ENCODE data around the gene ARHGEF11.
"Not testable (repeated sequence)": the region's sequence is repeated elsewhere in the genome, so short reads cannot be mapped to it uniquely, and the experiment has no call there.

Gene ARHGEF11

DNA sequence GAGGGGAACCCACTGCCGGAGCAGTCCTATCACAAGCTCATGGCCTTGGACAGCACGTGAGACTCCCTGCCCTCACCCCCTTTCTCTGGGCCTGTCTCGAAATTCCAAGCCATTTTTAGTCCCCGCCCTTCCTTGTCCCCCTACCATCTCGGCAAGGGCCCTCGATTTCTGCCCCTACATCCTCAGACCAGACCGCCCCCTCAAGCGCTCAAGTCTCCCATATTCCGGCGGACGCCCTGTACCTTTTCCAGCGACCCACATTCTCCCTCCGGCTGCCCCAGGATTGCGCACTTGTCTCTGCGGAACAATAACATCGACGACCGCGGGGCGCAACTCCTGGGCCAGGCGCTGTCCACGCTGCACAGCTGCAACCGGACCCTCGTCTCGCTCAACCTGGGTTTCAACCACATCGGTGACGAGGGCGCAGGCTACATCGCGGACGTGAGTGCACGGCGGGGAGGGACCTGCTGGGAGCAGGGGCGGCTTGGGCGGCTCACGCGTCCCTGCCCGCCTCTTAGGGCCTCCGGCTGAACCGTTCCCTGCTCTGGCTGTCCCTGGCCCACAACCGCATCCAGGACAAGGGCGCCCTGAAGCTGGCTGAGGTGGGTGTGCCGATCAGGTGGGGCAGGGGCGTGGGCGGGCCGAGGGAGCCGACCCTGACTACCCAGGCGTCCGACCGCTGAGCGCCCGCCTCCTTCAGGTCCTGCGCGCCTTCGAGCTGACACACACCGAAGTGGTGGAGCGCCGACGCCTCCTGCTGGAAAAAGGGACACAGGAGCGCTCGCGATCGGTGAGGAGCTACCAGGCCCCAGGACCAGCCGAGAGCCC, 118.1 kb downstream of the ARHGEF11 start:
- DNase-seq: peak; percentile 59

DNA sequence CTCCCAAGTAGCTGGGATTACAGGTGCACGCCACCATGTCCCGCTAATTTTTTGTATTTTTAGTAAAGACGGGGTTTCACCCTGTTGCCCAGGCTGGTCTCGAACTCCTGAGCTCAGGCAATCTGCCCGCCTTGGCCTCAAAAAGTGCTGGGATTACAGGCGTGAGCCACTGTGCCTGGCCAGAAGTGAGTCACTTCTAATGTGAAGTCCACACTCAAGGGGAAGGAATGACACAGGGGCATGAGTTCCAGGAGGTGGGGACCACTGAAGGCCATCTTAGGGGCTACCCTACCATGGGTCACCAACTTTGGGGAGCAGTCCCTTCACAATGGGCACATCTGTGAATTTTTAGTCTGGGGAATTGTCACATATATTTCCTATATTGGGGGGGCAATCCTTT, 118.8 kb downstream of the ARHGEF11 start:
- DNase-seq: not testable (repeated sequence)

DNA sequence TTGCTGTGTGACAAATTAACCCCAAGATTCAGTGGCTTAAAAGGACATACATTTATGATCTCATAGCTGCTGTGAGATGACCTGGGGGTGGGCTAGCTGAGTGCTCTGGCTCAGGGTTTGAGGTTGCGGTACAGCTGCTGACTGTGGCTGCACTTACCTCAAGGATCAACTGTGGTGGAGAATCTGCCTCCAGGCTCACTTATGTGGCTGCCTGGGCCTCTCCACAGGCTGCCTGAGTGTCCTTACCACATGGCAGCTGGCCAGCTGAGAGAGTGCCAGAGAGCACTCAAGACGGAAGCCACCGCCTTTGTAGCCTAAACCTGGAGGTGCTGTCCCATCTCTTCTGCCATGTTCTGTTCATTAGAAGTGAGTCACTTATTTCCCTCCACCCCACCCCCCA, 119.4 kb downstream of the ARHGEF11 start:
- DNase-seq: no peak

DNA sequence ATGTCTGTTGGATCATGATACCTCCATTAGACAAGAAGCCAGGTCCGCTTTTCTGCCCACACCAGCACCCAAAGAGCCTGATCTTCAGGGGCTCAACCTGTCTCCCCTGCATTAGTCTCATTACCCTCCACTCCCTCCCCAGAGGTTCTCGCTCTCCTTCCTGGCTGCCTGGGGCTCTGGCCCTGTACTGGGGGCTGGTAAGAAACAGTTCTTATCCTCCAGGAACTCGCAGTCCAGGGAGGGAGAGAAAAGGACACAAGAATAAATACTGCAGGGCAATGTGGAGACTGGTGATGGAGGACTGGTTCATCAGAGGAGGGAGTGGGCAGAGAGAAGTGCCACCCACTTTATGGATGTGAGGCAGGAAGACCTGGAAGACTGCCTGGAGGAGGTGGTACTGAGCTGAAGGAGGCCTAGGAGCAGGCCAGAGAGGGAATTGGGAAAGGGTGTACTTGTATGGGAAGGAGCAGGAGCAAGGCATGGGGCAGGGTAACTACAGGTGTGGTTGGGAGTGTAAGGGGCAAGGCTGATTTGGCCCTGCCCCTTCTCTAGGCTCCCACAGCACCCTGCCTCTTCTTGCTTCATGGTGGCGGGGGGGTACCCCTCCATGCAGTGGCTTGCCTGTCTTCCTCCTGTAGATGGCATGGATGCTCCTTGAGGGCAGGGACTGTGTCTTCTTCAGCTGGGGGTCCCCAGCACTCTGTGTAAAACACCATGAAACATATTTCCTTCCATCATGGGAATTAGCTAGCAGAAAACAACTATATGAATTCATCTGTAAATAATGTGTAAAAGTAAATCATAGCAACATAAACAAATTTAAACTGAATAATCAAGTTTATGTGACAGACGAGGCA, 120.2 kb downstream of the ARHGEF11 start:
- DNase-seq: no peak

DNA sequence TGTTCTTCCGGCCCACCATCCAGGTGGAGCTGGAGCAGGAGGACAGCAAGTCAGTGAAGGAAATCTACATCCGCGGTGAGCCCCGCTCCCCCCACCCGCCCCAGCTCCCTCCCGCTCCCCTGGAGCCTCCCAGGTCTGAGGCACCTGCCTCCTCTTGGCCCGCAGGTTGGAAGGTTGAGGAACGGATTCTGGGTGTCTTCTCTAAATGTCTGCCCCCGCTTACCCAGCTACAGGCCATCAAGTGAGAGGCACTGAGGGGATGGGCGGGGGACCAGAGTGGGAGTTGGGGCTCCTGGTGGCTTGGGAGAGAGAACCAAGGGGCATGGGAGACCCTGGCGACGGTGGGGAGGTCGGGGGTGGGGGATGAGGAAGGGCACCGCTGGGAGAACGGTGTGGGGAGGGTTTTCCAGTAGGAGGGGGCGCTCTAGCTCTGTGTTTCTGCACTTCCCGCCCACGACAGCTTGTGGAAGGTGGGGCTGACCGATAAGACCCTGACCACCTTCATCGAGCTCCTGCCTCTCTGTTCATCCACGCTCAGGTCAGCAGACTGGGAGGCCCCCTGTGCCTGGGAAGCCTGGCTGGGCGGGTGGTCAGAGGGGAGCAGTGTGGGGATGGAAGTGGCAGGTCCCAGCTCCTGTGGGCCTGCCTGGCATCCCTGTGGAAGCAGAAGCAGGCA, 120.9 kb downstream of the ARHGEF11 start:
- DNase-seq: no peak

DNA sequence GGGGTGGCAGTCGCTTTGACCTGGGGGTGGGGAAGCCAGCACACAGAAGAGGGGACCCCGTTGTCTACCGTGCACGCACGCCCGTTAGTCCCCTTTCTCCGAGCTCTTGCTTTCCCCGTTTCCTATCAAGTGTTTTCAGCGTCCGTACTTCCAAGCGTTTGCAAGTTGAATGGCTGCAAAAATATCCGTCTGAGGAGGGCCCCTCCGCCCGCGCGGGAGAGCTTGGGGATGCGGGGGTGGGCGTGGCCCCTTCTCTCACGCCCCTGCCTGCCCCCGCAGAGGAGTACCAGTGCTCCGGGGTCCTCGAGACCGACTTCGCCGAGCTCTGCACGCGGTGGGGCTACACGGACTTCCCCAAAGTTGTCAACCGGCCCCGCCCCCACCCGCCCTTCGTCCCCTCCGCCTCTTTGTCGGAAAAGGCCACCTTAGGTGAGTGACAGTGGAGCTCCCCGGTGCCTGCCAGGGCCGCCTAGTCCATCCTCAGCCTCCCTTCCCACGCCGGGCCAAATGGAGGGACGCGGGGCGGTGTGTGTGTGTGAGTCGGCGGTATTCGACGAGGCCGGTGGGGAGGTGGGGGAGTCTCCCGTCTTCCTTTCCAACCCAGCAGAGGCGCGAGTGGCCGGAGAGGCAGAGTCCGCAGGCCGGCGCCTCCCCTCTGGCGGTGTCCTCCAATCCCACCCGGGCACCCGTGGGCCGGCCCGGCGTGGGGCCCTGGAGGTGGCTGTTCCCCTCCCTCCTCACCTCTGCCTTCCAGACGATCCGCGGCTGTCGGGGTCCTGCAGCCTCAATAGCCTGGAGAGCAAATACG, 121.7 kb downstream of the ARHGEF11 start:
- no peak for DNase-seq

DNA sequence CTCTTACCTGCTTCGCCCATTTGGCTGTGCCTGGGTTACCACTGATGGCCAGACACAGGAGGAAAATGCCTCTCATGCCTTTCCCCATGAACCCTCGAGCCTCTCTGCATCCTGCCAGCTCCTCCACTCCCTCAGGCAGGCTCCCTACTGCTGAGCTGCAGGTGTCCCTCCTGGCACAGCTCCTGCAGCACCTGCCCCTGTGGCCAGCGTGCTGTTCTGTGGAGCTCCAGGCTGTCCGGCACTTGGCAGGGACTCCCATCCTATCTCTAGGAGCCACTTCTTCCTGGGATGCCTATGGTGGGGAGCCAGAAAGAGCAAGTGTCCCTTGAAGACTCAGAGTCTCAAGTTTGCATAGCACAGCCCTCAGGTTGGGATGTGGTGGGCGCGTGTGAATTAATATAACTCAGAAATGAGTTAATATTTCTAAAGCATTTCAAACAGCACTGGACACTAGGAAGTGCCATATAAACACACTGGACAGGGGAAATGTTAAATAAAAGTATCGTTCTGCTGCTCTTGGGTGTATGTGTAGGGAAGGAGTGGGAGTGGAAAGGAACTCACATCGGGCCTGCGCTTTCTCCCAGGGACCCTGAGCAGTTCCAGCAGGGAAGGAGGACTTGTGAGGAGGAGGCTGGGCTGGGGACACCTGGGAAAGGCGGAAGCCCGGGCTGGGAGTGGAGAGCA, 122.4 kb downstream of the ARHGEF11 start:
- DNase-seq: no peak

DNA sequence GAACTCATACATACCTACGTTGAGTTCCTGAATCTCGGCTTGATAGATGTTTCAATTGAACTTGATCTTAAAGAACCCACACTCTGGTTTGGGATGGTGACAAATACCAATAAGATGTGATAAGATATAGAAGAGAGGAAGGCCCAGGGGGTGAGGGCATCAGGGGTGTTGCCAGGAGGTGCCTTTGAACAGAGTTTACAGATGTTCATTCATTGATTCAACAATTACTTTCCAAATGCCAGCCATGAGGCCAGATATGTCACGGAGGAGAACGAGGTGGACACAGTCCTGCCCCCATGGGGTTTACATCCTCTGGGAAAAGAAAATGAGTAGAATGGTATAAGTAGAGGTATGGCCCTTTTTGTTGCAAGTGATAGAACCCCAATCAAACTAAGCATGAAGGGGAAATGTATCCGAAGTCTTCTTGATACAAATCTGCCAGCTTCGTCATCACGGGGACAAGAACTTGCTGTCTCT, 124.5 kb downstream of the ARHGEF11 start:
- DNase-seq: no peak

DNA sequence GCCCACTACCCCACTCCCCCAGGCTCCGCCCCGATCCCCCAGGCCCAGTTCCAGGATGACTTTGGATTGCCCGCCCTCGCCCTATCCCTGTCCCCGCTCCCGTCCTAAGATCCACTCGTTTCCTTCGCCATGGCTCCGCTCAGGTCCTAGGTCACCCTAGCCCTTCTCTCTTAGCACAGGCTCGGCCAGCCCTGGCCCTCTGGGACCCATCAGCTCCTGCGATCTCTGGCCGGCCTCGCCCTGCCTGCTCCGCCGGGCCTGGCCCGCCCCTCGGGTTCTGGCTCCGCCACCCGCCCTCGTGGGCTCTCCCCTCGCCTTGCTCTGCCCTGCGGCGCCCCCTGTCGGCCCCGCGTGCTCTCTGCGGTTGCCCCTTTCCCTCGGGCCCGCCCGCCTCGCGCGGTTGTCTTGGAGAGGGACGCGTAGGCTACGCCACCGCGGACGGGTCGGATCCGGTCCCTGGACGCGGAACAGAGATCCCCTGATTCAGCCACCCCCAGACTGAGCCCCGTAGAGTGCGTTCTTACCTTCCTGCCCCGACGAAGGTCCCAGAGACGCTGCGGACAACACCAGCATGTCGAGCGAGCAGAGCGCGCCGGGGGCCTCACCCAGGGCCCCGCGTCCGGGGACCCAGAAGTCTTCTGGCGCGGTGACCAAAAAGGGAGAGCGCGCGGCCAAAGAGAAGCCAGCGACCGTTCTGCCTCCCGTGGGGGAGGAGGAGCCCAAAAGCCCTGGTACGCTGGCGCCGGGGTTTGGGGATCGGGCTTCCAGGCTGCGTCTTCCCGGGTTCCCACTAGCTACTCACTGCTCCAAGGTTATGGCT, 125.1 kb downstream of the ARHGEF11 start, which contains the start of gene LRRC71:
TSS of gene LRRC71 (plus strand) at position 400 of the 820 bp plus-strand sequence. CDS start at position 572, 172 bp downstream.
- peak; percentile 58 for DNase-seq

DNA sequence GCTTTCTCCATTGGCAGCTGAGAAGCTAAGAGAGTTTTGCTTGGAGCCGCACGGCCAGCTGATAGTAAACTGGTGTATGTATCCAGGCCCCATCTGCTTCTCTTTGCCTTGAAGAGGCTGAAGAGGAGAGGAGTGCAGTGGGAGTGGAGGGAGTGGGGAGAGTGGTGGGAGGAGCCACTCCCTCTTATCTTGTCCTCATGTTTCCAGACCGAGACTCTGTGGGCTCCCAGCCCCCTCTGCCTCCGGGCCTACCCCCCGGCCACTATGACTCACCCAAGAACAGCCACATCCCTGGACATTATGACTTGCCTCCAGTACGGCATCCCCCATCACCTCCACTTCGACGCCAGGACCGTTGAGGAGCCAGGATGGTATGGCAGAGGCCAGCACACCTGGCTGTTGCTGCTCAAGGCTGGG, 131.1 kb downstream of the ARHGEF11 start:
- DNase-seq: no peak

DNA sequence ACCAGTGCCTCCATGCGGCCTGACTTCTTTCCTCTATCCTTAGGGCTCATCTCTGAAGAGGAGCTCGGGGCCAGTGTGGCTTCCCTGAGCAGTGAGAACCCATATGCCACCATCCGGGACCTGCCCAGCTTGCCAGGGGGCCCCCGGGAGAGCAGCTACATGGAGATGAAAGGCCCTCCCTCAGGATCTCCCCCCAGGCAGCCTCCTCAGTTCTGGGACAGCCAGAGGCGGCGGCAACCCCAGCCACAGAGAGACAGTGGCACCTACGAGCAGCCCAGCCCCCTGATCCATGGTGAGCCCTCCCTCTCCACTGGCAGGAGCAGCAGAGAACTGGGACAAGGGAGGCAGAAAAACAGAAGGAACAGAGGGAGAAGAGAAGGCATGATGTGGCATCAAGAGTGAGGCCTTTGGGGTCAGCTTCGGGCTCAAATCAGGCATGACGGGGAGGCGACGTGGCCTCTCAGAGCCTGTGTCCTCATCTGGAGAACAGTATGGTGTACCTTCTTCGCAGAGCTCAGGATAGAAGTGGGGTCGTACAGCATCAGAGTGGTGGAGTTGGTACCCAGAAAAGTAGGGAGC, 131.6 kb downstream of the ARHGEF11 start:
- no peak for DNase-seq

DNA sequence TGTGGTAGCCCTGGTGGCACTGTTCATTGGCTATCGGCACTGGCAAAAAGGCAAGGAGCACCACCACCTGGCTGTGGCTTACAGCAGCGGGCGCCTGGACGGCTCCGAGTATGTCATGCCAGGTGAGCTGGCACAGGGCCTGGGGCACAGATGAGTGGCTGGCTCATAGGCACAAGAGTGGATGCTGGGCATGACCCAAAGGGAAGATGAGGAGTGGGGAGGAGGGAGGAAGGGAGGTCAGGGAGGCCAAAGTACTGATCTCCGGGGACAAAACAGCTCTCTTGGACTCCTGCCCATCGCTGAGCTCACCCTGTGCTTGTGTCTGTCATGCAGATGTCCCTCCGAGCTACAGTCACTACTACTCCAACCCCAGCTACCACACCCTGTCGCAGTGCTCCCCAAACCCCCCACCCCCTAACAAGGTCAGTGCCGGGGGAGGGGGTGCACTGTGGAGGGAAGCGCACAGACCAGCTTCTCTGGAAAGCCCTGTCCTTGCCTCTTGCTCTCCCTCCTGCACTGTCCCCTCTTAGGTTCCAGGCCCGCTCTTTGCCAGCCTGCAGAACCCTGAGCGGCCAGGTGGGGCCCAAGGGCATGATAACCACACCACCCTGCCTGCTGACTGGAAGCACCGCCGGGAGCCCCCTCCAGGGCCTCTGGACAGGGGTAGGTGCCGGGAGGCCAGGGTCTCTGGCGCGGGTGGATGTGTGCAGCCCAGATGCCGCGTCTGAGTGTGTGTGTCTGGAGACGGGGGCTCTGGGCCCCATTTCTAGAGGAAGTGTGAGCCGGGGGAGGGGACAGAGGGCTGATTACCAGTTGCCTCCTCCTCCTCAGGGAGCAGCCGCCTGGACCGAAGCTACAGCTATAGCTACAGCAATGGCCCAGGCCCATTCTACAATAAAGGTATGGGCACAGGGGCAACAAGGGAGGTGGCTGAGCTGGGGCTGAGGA, 132.4 kb downstream of the ARHGEF11 start:
- DNase-seq: no peak

DNA sequence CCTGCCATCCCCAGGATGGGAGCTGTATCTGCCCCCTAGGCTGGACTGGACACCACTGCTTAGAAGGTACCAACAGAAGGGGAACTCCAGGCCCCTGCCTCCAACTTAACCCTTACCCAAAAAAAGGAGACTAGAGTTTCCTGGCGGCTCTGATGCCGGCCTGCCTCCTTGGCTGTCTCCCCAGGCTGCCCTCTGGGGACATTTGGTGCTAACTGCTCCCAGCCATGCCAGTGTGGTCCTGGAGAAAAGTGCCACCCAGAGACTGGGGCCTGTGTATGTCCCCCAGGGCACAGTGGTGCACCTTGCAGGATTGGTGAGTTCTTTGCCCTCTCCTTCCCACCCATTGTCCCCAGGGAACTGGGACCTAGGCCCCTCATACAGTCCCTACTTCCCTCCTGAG, 133.2 kb downstream of the ARHGEF11 start:
- no peak for DNase-seq

DNA sequence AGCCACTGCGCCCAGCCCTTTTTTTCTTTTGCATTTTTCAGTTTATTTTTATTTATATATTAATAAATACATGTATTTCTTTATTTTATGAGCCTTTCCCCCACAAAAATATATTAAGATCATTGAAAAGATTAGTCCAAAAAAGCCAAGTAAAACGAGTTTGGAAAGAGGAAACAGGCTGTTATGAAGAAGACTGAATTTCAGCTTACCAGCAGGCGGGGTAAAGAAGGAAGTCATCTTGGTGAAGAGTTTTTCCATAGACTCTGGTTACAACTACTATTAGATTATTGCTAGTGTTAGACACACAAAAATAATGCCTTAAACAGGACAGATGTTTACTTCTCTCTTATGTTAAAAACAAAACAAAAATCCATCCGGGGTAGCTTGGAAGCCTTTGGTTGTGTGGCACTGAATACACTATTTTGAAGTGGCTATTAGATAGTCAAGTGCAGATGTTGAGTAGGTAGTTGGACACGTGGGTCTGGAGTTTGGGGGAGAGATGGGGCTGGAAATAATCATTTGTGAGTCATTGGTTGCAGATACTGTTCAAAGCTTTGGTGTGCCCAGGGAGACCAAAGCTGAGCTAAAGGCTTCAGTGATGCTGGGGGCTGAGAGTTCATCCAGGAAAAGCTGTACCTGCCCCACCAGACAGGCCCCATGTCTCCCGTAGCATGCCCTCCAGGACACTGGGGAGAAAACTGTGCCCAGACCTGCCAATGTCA, 133.8 kb downstream of the ARHGEF11 start:
- DNase-seq: no peak

DNA sequence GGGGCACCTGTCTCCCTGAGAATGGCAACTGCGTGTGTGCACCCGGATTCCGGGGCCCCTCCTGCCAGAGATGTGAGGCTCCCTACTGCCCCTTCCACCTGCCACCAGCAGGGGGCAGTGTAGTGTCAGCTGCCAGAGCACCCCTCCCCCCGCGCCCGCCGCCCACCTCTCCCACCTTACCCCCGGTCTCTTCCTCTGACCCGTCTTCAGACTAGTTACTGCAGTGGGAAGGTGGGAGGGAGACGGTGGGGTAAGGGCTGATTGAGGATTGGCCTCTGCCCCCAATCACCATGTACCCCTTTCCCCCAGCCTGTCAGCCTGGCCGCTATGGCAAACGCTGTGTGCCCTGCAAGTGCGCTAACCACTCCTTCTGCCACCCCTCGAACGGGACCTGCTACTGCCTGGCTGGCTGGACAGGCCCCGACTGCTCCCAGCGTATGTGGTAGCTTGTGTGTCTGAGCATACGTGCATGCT, 135.2 kb downstream of the ARHGEF11 start:
- DNase-seq: peak; percentile 73

DNA sequence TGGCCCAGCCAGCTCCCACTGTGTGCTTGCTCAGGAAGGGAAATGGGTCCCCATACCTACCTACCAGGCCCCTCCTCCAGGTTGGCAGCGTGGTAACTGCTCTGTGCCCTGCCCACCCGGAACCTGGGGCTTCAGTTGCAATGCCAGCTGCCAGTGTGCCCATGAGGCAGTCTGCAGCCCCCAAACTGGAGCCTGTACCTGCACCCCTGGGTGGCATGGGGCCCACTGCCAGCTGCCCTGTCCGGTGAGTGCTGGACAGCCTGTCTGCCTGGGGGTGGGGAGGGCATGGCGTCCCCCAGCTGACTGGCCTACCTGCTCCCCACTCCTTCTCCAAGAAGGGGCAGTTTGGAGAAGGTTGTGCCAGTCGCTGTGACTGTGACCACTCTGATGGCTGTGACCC, 135.9 kb downstream of the ARHGEF11 start:
- DNase-seq: no peak

DNA sequence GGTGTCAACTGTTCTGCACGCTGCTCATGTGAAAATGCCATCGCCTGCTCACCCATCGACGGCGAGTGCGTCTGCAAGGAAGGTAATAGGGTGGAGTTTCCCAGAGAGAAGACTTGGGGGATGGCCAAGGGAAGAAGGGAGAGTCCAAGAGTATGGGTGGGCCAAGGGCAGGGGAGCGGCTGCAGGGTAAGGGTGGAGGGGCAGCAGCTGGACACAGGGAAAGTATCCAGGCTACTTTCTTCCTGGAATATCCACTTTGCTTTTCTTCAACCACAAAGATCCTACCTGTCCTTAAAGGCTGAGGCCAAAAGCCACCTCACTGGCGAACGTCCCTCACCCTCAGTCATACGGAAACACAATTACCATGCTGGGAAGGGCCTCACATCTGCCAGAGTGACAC, 136.6 kb downstream of the ARHGEF11 start:
- no peak for DNase-seq

DNA sequence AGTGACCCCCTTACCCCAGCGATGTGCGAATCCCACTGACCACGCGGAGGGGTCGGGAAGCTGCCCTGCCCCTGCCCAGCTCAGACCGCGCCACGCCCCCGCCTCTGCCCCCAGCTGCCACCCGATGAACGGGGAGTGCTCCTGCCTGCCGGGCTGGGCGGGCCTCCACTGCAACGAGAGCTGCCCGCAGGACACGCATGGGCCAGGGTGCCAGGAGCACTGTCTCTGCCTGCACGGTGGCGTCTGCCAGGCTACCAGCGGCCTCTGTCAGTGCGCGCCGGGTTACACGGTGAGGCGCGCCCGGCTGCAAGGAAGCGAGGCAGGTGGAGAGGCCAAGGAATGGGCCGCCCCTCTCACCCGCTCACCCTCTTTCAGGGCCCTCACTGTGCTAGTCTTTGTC, 137.0 kb downstream of the ARHGEF11 start:
- DNase-seq: no peak
